ENCODE data around the gene NKAIN4.

NKAIN4 gene

GRCh38 chr20:63248835-63249591 lies 5.2 kb downstream of the NKAIN4 start:
- DNase-seq (ENCODE audit: low read depth, low spot score) = no peak
- Histone ChIP-seq H3K4me1 (ENCODE audit: insufficient read depth, insufficient read length) (peaks cover 35% of the 10 kb centered on the region), H3K9ac (ENCODE audit: insufficient read length, low read depth) (no peak overlapping the region), H3K9me3 (ENCODE audit: insufficient read depth, low read length) (no peaks in the 10 kb centered on the region; the same call in 1 of the 2 replicates), H3K4me3 (ENCODE audit: insufficient read length, low read depth) (no peak overlapping the region), H3K36me3 (ENCODE audit: insufficient read depth, insufficient read length, low read length) (no peaks in the 10 kb centered on the region), H3K27me3 (ENCODE audit: insufficient read depth, insufficient read length) (peaks cover 17% of the 10 kb centered on the region)
- TF ChIP-seq ZNF274 (IDR thresholded peaks at IDR 0.05; ENCODE audit: low read depth, low read length) = no peak
- no peak for TF ChIP-seq YY1 (IDR thresholded peaks at IDR 0.05; ENCODE audit: insufficient read depth, insufficient read length)
- TF ChIP-seq SUZ12 (IDR thresholded peaks at IDR 0.05; ENCODE audit: extremely low read depth, insufficient read depth, insufficient read length) = no peak

GRCh38 chr20:63247671-63248228 lies 6.5 kb downstream of the NKAIN4 start:
- no peak for DNase-seq (ENCODE audit: low read depth, low spot score)
- Histone ChIP-seq H3K36me3 (ENCODE audit: insufficient read depth, insufficient read length, low read length) (peaks cover 4% of the 10 kb centered on the region), H3K9me3 (ENCODE audit: insufficient read depth, low read length) (no peaks in the 10 kb centered on the region; the same call in 1 of the 2 replicates), H3K4me3 (ENCODE audit: insufficient read length, low read depth) (no peak overlapping the region), H3K9ac (ENCODE audit: insufficient read length, low read depth) (peak overlapping the region; percentile 57), H3K4me1 (ENCODE audit: insufficient read depth, insufficient read length) (peaks cover 30% of the 10 kb centered on the region), H3K27me3 (ENCODE audit: insufficient read depth, insufficient read length) (peaks cover 12% of the 10 kb centered on the region)
- no peak for TF ChIP-seq SUZ12 (IDR thresholded peaks at IDR 0.05; ENCODE audit: extremely low read depth, insufficient read depth, insufficient read length)
- no peak for TF ChIP-seq ZNF274 (IDR thresholded peaks at IDR 0.05; ENCODE audit: low read depth, low read length)
- TF ChIP-seq YY1 (IDR thresholded peaks at IDR 0.05; ENCODE audit: insufficient read depth, insufficient read length) = no peak

DNA sequence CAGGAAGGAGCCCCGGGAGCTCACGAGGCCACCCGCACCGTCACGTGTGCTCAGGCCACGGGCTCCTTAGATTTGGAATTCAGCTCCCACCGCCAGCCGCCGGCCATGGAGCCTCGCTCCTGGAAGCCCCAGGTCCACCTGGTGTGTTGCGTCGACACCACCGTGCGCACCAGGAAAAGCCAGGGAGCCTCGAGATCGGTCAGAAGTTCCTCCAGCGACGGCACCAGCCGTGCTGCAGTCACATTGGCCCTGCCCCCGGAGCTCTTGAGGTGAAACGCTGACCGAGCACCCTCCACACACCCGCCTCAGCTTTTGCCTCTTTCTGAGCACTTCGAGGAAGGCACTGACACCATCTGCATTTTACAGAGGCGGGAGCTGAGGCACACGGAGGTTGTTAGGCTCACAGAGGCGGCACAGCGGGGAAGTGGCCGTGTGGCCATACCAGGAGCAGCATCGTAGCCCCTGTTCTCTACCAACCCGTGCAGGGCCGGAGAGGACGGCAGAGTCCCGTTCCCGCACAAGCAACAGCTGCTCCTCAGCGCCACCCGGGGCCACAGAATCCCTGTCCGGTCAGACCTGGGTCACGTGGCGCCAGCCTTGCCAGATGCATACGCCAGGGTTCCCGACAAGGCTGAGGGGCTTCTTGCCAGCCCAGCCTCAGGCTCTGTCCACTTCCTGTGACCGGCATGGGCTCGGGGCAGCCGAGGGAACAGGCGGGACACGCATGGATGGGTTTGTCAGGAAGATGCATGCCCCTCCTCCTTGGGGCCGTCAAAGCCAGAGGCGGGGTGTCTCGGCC lies 7.6 kb downstream of the NKAIN4 start:
- TF ChIP-seq YY1 (IDR thresholded peaks at IDR 0.05; ENCODE audit: insufficient read depth, insufficient read length) (no peak), ZNF274 (IDR thresholded peaks at IDR 0.05; ENCODE audit: low read depth, low read length) (no peak), SUZ12 (IDR thresholded peaks at IDR 0.05; ENCODE audit: extremely low read depth, insufficient read depth, insufficient read length) (no peak)
- Histone ChIP-seq H3K4me3 (ENCODE audit: insufficient read length, low read depth) (no peak overlapping the region), H3K9me3 (ENCODE audit: insufficient read depth, low read length) (no peaks in the 10 kb centered on the region; the same call in 1 of the 2 replicates), H3K36me3 (ENCODE audit: insufficient read depth, insufficient read length, low read length) (peaks cover 4% of the 10 kb centered on the region), H3K4me1 (ENCODE audit: insufficient read depth, insufficient read length) (peaks cover 23% of the 10 kb centered on the region), H3K27me3 (ENCODE audit: insufficient read depth, insufficient read length) (peaks cover 2% of the 10 kb centered on the region), H3K9ac (ENCODE audit: insufficient read length, low read depth) (peak overlapping the region; percentile 50)
- DNase-seq (ENCODE audit: low read depth, low spot score) = no peak

GRCh38 chr20:63244468-63244867 lies 9.8 kb downstream of the NKAIN4 start:
- Histone ChIP-seq H3K4me3 (ENCODE audit: insufficient read length, low read depth) (no peak overlapping the region), H3K36me3 (ENCODE audit: insufficient read depth, insufficient read length, low read length) (peaks cover 4% of the 10 kb centered on the region), H3K9me3 (ENCODE audit: insufficient read depth, low read length) (no peaks in the 10 kb centered on the region), H3K9ac (ENCODE audit: insufficient read length, low read depth) (no peak overlapping the region), H3K4me1 (ENCODE audit: insufficient read depth, insufficient read length) (peaks cover 23% of the 10 kb centered on the region), H3K27me3 (ENCODE audit: insufficient read depth, insufficient read length) (no peaks in the 10 kb centered on the region)
- no peak for TF ChIP-seq SUZ12 (IDR thresholded peaks at IDR 0.05; ENCODE audit: extremely low read depth, insufficient read depth, insufficient read length)
- no peak for TF ChIP-seq YY1 (IDR thresholded peaks at IDR 0.05; ENCODE audit: insufficient read depth, insufficient read length)
- no peak for DNase-seq (ENCODE audit: low read depth, low spot score)

DNA sequence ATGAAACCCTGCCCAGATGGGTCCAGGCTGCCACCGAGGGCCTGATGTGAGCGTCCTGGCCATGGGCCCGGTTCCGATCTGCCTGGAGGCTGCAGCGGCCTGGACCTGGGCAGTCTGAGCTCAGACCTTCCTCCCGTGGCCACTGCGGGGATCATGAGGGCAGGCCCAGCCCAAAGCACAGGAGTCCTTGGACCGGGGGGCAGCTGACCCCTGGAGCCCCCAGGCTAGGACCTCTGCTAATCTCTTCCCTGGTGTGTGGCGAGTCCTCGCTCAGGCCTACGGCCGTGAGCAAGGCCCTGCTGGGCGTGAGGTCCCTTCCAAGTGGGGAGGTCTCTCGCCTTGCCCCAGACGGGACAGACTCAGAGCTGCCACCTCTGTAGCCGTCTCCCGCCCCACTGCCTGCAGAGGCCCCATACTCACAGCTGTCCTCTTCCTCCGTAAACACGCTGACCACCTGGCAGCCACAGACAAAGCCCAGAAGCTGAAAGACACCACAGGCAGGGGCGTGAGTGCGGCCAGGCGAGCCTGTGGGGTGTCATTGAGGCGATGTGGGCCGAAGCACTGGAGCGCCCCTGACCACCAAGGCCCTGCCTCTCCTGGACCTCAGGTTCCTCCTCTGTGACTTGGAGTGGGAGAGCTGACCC lies 10.5 kb downstream of the NKAIN4 start:
- H3K9ac ChIP-seq (ENCODE audit: insufficient read length, low read depth) = no peak overlapping the region
- H3K36me3 ChIP-seq (ENCODE audit: insufficient read depth, insufficient read length, low read length) = peaks cover 4% of the 10 kb centered on the region
- H3K9me3 ChIP-seq (ENCODE audit: insufficient read depth, low read length) = no peaks in the 10 kb centered on the region
- H3K4me3 ChIP-seq (ENCODE audit: insufficient read length, low read depth) = no peak overlapping the region
- DNase-seq (ENCODE audit: low read depth, low spot score) = no peak
- TF ChIP-seq YY1 (IDR thresholded peaks at IDR 0.05; ENCODE audit: insufficient read depth, insufficient read length) (no peak), ZNF274 (IDR thresholded peaks at IDR 0.05; ENCODE audit: low read depth, low read length) (no peak), SUZ12 (IDR thresholded peaks at IDR 0.05; ENCODE audit: extremely low read depth, insufficient read depth, insufficient read length) (no peak)
- no peaks in the 10 kb centered on the region for H3K27me3 ChIP-seq (ENCODE audit: insufficient read depth, insufficient read length)
- peaks cover 23% of the 10 kb centered on the region for H3K4me1 ChIP-seq (ENCODE audit: insufficient read depth, insufficient read length)

- Histone ChIP-seq H3K4me3 (ENCODE audit: insufficient read length, low read depth) (no peak overlapping the region), H3K4me1 (ENCODE audit: insufficient read depth, insufficient read length) (peaks cover 22% of the 10 kb centered on the region), H3K27me3 (ENCODE audit: insufficient read depth, insufficient read length) (no peaks in the 10 kb centered on the region), H3K9me3 (ENCODE audit: insufficient read depth, low read length) (no peaks in the 10 kb centered on the region), H3K36me3 (ENCODE audit: insufficient read depth, insufficient read length, low read length) (peaks cover 4% of the 10 kb centered on the region), H3K9ac (ENCODE audit: insufficient read length, low read depth) (no peak overlapping the region)
- TF ChIP-seq ZNF274 (IDR thresholded peaks at IDR 0.05; ENCODE audit: low read depth, low read length) = no peak
- no peak for TF ChIP-seq YY1 (IDR thresholded peaks at IDR 0.05; ENCODE audit: insufficient read depth, insufficient read length)
- TF ChIP-seq SUZ12 (IDR thresholded peaks at IDR 0.05; ENCODE audit: extremely low read depth, insufficient read depth, insufficient read length) = no peak
- no peak for DNase-seq (ENCODE audit: low read depth, low spot score)
These were observed 11.5 kb downstream of the NKAIN4 start for GRCh38 chr20:63242736-63243135.

All from NT2/D1 (cell line).